Stimulated activated CD4-positive, alpha-beta T cell treated with anti-CD3 and anti-CD28 coated beads, Interleukin-4, amount 100 ng/mL, for 48 hours (primary cell): ENCODE results near the gene CCDC34.
A peak's percentile ranks its signal among the peaks of the same experiment; 100 is the strongest.

ENCODE experiments used
- DNase-seq, 2 donors: peaks; one replicate each; pipeline ENCODE4 v3.0.0-alpha.2; 2020; ENCODE audit warnings: low read depth in 2 of 2

Gene CCDC34

DNA sequence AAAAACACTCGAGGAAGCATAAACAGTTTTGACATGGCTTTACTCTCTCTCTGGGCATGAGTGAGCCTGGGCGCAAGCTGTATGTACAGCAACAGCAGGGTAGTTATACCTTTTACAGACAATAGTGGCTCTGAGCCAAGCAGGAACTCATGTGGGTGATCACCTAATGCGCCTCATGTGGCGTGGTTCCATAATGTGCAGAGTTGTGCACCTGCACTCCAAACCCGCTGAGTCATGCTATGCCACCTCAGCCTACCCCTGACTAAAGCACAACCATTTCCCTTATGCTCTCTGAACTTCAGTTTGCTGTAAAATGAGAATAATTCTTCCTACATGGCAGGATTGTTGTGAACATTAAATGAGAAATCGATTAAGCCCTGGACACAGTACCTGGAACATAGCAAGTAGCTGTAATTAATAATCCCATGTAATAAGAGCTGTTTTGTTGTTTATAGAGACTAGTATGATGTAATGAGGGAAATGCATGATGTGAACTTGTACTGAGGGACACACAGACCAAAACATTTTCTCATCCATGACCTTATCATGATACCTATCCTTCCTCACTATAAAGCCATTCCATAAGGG is 71.6 kb downstream of the CCDC34 start:
- DNase-seq: peak in 1 of 2 donors; percentile 2

GRCh38 chr11:27290261-27291050 is 72.6 kb downstream of the CCDC34 start:
- DNase-seq: no peak
